Aorta (tissue), 5 donors: ENCODE data around the gene PRICKLE4. TPM values are rescaled to one million over a fixed set of nuclear protein-coding genes. Genes with fewer than 3 reads are reported as not detected.

Source experiments
- ATAC-seq: fragments of 200-7000 bp; cut with Tn5 transposase; one replicate; pipeline ENCODE4 v1.9.1; 2022; ENCODE audit warnings: moderate library complexity; ENCODE audit not compliant: low FRiP score
- DNase-seq, 2 donors: peaks; one replicate each; pipeline ENCODE4 v3.0.0-alpha.2; 2020
- H3K27ac ChIP-seq, 2 donors: one replicate each; pipeline ENCODE4 v1.5.1; 2013; ENCODE audit warnings: low read length in 2 of 2, mild to moderate bottlenecking in 2 of 2, moderate library complexity in 2 of 2, control low read depth in 1 of 2, inconsistent platforms in 1 of 2, low read depth in 1 of 2
- H3K27me3 ChIP-seq, 2 donors: one replicate each; pipeline ENCODE4 v1.6.1; 2013; ENCODE audit warnings: control low read depth in 1 of 2, low read length in 1 of 2, mild to moderate bottlenecking in 1 of 2, moderate library complexity in 1 of 2; ENCODE audit not compliant: insufficient read depth in 2 of 2, control insufficient read depth in 1 of 2
- H3K36me3 ChIP-seq, 2 donors: one replicate each; pipeline ENCODE4 v1.6.1; 2013; ENCODE audit warnings: control low read depth in 1 of 2, low read length in 1 of 2, mild to moderate bottlenecking in 1 of 2; ENCODE audit not compliant: insufficient read depth in 2 of 2, control insufficient read depth in 1 of 2
- H3K4me1 ChIP-seq, 2 donors: one replicate each; pipeline ENCODE4 v1.6.1; 2013; ENCODE audit warnings: low read length in 2 of 2, control low read depth in 1 of 2, mild to moderate bottlenecking in 1 of 2, moderate library complexity in 1 of 2; ENCODE audit not compliant: insufficient read depth in 2 of 2, control insufficient read depth in 1 of 2
- H3K4me3 ChIP-seq, 2 donors: one replicate each; pipeline ENCODE4 v1.5.1; 2013; ENCODE audit warnings: low read length in 2 of 2, control low read depth in 1 of 2, mild to moderate bottlenecking in 1 of 2
- H3K9me3 ChIP-seq: one replicate; pipeline ENCODE4 v1.6.1; 2013; ENCODE audit warnings: mild to moderate bottlenecking, low read length; ENCODE audit not compliant: control insufficient read depth
- WGBS, 2 donors: extraction: QIAGEN DNeasy Blood & Tissue Kit; methylation state at CpG; one replicate each; pipeline ENCODE4 v1.1.7; 2013; 5-methylcytosine and 5-hydroxymethylcytosine counted together
- intact Hi-C, 2 donors: fragments of 100-400 bp; cut with DNase I; formaldehyde crosslinking; loops; one replicate each; pipeline versions ENCODE4 v1.14.2 to v1.15.0; 2022
- polyA plus RNA-seq, 2 donors: library from polyadenylated mRNA; stranded (reverse); fragments of 200-250 nt; gene quantifications; one replicate each; pipeline ENCODE4 v1.2.3, GENCODE V29; 2013
- total RNA-seq, 2 donors: library from RNA; stranded (reverse); fragmentation: NEBNext Ultra II Directional; extraction: Animal tissue kit (Norgen Biotek cat#: 25700); gene quantifications; one replicate each; pipeline ENCODE4 v1.2.1, GENCODE V29; 2021
- donor health status: healthy with polysubstance abuse.
- donor health status: Bipolar disorder and iron deficiency.
- donor health status: DM: no; HTN: no; CAD: no.
- donor health status: DM: no; HTN: no; CAD: no.
- donor health status: DM: yes; HTN: yes; CAD: no.

Gene PRICKLE4
- total and polyA plus RNA-seq, 4 donors, result 0.61 to 8.8 (median 2.5) TPM

- peak in 1 of 2 donors; percentile 30 for DNase-seq
- no peak overlapping the region for H3K4me3 ChIP-seq
- no peaks in the 10 kb centered on the region for H3K27me3 ChIP-seq
- no peaks in the 10 kb centered on the region for H3K9me3 ChIP-seq
- no peak for ATAC-seq
- intact Hi-C loops, result no loop called here
- 86 to 90% methylated on average over 6 of the region's 6 CpGs for WGBS, 2 donors
- no peaks in the 10 kb centered on the region for H3K4me1 ChIP-seq
- H3K27ac ChIP-seq, result no peak overlapping the region
- H3K36me3 ChIP-seq, result no peaks in the 10 kb centered on the region
Measured at GRCh38 chr6:41743406-41744235, 37.0 kb upstream of the PRICKLE4 start.

DNA sequence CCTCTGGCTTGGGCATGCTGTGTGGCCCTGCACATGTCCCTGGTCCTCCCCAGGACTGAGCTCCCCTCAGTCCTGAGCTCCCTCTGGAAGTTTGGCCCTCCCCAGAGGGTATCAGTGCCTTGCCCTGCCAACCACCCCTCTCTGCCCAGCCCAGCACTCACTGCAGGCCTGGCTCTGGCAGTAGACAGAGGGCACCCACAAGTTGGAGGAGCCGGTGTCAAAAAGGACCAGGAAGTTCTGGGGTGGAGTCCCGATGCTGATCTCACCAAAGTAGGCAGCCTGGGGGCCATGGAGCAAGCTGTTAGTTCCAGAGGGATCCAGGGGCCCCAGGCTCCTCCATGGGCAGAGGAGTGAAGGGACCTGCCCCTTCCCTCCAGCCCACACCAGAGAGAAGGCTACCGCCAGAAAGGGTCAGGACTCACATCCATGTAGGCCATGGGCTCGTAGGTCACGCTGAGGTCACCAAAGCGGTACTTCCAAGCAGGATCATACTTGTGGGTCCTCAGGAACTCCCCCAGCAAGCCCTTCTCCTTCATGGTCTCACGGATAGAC is 36.3 kb upstream of the PRICKLE4 start:
- WGBS, 2 donors, result 86 to 87% methylated on average over 7 of the region's 7 CpGs
- DNase-seq, result peak in 1 of 2 donors; percentile 26
- Histone ChIP-seq H3K27me3 (no peaks in the 10 kb centered on the region), H3K4me1 (no peaks in the 10 kb centered on the region), H3K4me3 (no peak overlapping the region), H3K36me3 (no peaks in the 10 kb centered on the region), H3K27ac (no peak overlapping the region), H3K9me3 (no peaks in the 10 kb centered on the region)
- intact Hi-C loops, result no loop called here
- ATAC-seq, result no peak

DNA sequence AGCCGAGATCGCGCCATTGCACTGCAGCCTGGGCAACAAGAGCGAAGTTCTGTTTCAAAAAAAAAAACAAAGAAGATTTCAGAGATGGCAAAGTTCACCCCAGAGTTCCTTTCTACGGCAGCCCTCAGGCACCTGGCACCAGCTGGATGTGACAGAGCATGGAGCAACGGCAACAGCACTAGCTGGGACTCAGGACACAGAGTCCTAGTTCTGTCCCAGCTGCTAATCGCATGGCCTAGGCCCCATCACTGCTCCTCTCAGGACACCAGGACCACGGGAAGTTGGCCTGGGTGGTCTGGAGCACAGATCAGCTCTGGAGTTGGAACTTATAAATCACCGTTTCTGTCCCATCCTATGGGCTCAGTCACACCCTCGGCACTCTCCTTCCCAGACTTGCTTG is 34.5 kb upstream of the PRICKLE4 start:
- DNase-seq, result peak in 1 of 2 donors; percentile 2
- H3K4me3 ChIP-seq, result no peak overlapping the region
- H3K9me3 ChIP-seq, result no peaks in the 10 kb centered on the region
- ATAC-seq, result no peak
- H3K4me1 ChIP-seq, result no peaks in the 10 kb centered on the region
- 91 to 92% methylated on average over 10 of the region's 10 CpGs for WGBS, 2 donors
- no peaks in the 10 kb centered on the region for H3K27me3 ChIP-seq
- intact Hi-C loops, result no loop called here
- H3K27ac ChIP-seq, result no peak overlapping the region
- no peaks in the 10 kb centered on the region for H3K36me3 ChIP-seq

DNA sequence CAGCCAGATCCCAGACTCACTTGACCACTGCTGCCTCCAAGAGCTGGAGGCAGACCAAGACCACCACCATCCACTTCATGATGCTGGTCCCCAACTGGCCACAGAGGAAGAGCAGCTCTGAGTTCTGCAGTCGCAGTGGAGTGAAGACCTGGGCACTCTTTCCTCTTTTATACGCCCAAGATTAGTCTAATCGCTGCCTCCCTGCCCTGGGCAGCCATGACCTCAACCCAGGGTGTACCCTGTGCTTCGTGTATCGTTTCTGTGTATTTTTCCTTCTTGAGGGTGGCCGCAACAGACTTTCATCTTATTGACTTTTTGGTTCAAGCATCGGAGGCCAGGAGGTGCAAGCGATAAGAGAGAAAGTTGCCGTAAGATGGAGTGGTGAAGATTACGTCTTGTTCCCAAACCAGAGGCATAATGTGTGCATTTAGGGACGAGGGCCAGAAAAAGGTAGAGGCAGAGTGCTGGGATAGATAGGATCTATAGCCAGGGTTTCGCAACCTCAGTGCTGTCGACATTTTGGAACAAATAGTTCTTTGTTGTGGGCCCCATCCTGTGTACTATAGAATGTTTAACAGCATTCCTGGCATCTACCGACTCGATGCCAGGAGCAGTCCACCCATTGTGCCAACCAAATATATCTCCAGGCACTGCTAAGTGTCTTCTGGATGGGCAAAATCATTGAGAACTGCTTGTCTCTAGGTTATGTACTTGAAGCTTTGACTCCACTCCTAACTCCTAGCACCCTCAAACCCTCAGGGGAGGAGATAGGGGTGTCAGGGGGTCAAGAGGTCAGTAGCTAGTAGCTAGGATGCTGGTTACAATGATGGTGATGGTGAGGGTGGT is 33.1 kb upstream of the PRICKLE4 start, which contains the start of gene PGC:
PGC (minus strand) TSS at position 142 of the 846 bp plus-strand sequence; CDS start at position 79, 63 bp downstream.
- intact Hi-C loops, result no loop called here
- no peak for DNase-seq
- H3K9me3 ChIP-seq, result no peaks in the 10 kb centered on the region
- H3K4me3 ChIP-seq, result no peak within 1 kb of the TSS
- H3K4me1 ChIP-seq, result no peaks in the 10 kb centered on the region
- H3K27me3 ChIP-seq, result no peaks in the 10 kb centered on the region
- no peak within 1 kb of the TSS for H3K27ac ChIP-seq
- no peak for ATAC-seq
- WGBS, 2 donors, result 93 to 94% methylated on average over 15 of the region's 15 CpGs
- H3K36me3 ChIP-seq, result no peaks in the 10 kb centered on the region

- Histone ChIP-seq H3K4me3 (no peak overlapping the region), H3K4me1 (no peaks in the 10 kb centered on the region), H3K36me3 (no peaks in the 10 kb centered on the region), H3K27me3 (no peaks in the 10 kb centered on the region), H3K27ac (no peak overlapping the region), H3K9me3 (no peaks in the 10 kb centered on the region)
- intact Hi-C loops, result no loop called here
- peak in 1 of 2 donors; percentile 5 for DNase-seq
- 93 to 94% methylated on average over 6 of the region's 6 CpGs for WGBS, 2 donors
- no peak for ATAC-seq
Measured at GRCh38 chr6:41748102-41748477, 32.5 kb upstream of the PRICKLE4 start.

GRCh38 chr6:41748542-41748941 is 32.0 kb upstream of the PRICKLE4 start:
- Histone ChIP-seq H3K9me3 (no peaks in the 10 kb centered on the region), H3K27ac (no peak overlapping the region), H3K36me3 (no peaks in the 10 kb centered on the region), H3K4me3 (no peak overlapping the region), H3K4me1 (no peaks in the 10 kb centered on the region), H3K27me3 (no peaks in the 10 kb centered on the region)
- intact Hi-C loops, result no loop called here
- peak in 1 of 2 donors; percentile 24 for DNase-seq
- 69 to 82% methylated on average over 3 of the region's 3 CpGs for WGBS, 2 donors
- ATAC-seq, result no peak

DNA sequence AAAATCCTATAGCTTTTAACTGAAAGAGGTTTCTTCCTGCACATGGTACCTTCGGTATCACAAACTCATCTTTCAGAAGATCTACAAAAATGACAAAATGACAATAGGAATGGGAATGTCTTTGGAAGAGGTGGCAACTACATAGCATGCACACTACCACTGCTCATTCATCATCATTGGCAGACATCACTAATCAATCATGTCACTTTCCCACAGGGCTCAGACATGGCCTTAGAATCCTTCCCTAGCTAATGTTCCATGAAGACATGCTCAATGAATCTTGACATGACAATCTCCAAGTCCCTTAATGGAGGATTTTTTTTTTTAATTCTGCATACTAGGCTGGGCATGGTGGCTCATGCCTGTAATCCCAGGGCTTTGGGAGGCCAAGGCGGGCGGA is 30.2 kb upstream of the PRICKLE4 start:
- 97 to 99% methylated on average over 3 of the region's 3 CpGs for WGBS, 2 donors
- Histone ChIP-seq H3K9me3 (no peaks in the 10 kb centered on the region), H3K4me1 (no peaks in the 10 kb centered on the region), H3K27ac (no peak overlapping the region), H3K36me3 (no peaks in the 10 kb centered on the region), H3K27me3 (no peaks in the 10 kb centered on the region), H3K4me3 (no peak overlapping the region)
- intact Hi-C loops, result no loop called here
- ATAC-seq (no peak), DNase-seq (no peak)

- no peak for ATAC-seq
- no peaks in the 10 kb centered on the region for H3K27me3 ChIP-seq
- DNase-seq, result peak in 1 of 2 donors; percentile 2
- no peak overlapping the region for H3K4me3 ChIP-seq
- no peak overlapping the region for H3K27ac ChIP-seq
- 77 to 79% methylated on average over 4 of the region's 4 CpGs for WGBS, 2 donors
- intact Hi-C loops, result no loop called here
- H3K9me3 ChIP-seq, result no peaks in the 10 kb centered on the region
- no peaks in the 10 kb centered on the region for H3K36me3 ChIP-seq
- no peaks in the 10 kb centered on the region for H3K4me1 ChIP-seq
Measured at GRCh38 chr6:41755895-41756294, 24.7 kb upstream of the PRICKLE4 start.
